NCI-H2196 treated with DMSO at 0.1 percent for 48 hours (cell line): ENCODE data around the gene DPP10.
"Not testable (repeated sequence)": the region's sequence is repeated elsewhere in the genome, so short reads cannot be mapped to it uniquely, and the experiment has no call there.

Experiments used
- DNase-seq: peaks from one replicate; lab custom pipeline; 2025; ENCODE audit not compliant: unreplicated experiment; lab: John Stamatoyannopoulos, UW

DPP10 gene

GRCh38 chr2:114507744-114508143, 65.3 kb downstream of the DPP10 start:
- DNase-seq = no peak

GRCh38 chr2:114515882-114516281, 73.4 kb downstream of the DPP10 start:
- no peak for DNase-seq

- no peak for DNase-seq
These were observed 75.1 kb downstream of the DPP10 start for GRCh38 chr2:114517580-114517979.

GRCh38 chr2:114518738-114519137, 76.3 kb downstream of the DPP10 start:
- no peak for DNase-seq

- not testable (repeated sequence) for DNase-seq
These were observed 80.2 kb downstream of the DPP10 start for GRCh38 chr2:114522612-114523011.

- DNase-seq = no peak
These were observed 83.5 kb downstream of the DPP10 start for GRCh38 chr2:114525955-114526354.

- DNase-seq = no peak
These were observed 84.4 kb downstream of the DPP10 start for GRCh38 chr2:114526841-114527240.

GRCh38 chr2:114527330-114527983, 85.0 kb downstream of the DPP10 start:
- no peak for DNase-seq

GRCh38 chr2:114534116-114535084, 92.0 kb downstream of the DPP10 start:
- no peak for DNase-seq

GRCh38 chr2:114537777-114538176, 95.3 kb downstream of the DPP10 start:
- no peak for DNase-seq

- no peak for DNase-seq
These were observed 100.3 kb downstream of the DPP10 start for GRCh38 chr2:114542695-114543094.

GRCh38 chr2:114543236-114543766, 100.9 kb downstream of the DPP10 start:
- DNase-seq = no peak

- no peak for DNase-seq
These were observed 102.6 kb downstream of the DPP10 start for GRCh38 chr2:114545052-114545451.

GRCh38 chr2:114546531-114546930, 104.1 kb downstream of the DPP10 start:
- no peak for DNase-seq

GRCh38 chr2:114548151-114548550, 105.7 kb downstream of the DPP10 start:
- no peak for DNase-seq

GRCh38 chr2:114550364-114550763, 107.9 kb downstream of the DPP10 start:
- DNase-seq = no peak

GRCh38 chr2:114550895-114551793, 108.7 kb downstream of the DPP10 start:
- DNase-seq = peak; percentile 47

- DNase-seq = no peak
These were observed 110.6 kb downstream of the DPP10 start for GRCh38 chr2:114553027-114553426.

GRCh38 chr2:114569166-114569565, 126.7 kb downstream of the DPP10 start:
- DNase-seq = no peak

- no peak for DNase-seq
These were observed 135.2 kb downstream of the DPP10 start for GRCh38 chr2:114577657-114578056.

GRCh38 chr2:114579542-114579941, 137.1 kb downstream of the DPP10 start:
- DNase-seq = no peak
